H1 (cell line): ENCODE results near the gene BCAS1. TPM values are rescaled to one million over a fixed set of nuclear protein-coding genes. Genes with fewer than 3 reads are reported as not detected.

Experiments used
- CBX5 ChIP-seq: fragments of 300-800, 300-1000 bp; sonication (generic); IDR thresholded peaks from 2 replicates; pipeline ENCODE4 v1.7.1; 2016; ENCODE audit warnings: antibody characterized with exemption, low read length, low read depth
- CBX8 ChIP-seq: fragments of 300-800, 300-1000 bp; sonication (generic); IDR thresholded peaks from 2 replicates; pipeline ENCODE4 v1.7.1; 2016; ENCODE audit warnings: low read depth, low read length, borderline replicate concordance
- EP300 ChIP-seq, 2 experiments: IDR thresholded peaks; 1 replicate in 1 of 2; 2 replicates in 1 of 2; pipeline ENCODE4 v1.6.1; 2011 to 2012; ENCODE audit warnings: low read depth in 2 of 2, low read length in 2 of 2, mild to moderate bottlenecking in 2 of 2, borderline replicate concordance in 1 of 2, inconsistent platforms in 1 of 2, moderate library complexity in 1 of 2
- GTF2F1 ChIP-seq: IDR thresholded peaks from 2 replicates; pipeline ENCODE4 v1.6.1; 2012; ENCODE audit warnings: low read depth, low read length, improper control_type of control experiment, borderline replicate concordance
- JUN ChIP-seq: IDR thresholded peaks from 2 replicates; pipeline ENCODE4 v1.6.1; 2011; ENCODE audit warnings: low read depth, mild to moderate bottlenecking, improper control_type of control experiment, low read length
- POLR2A ChIP-seq, 2 experiments: IDR thresholded peaks; 1 replicate in 1 of 2; 2 replicates in 1 of 2; pipeline ENCODE4 v1.6.1; 2011; ENCODE audit warnings: low read depth in 2 of 2, low read length in 2 of 2, mild to moderate bottlenecking in 2 of 2; ENCODE audit errors: control extremely low read depth in 1 of 2
- polyA plus RNA-seq, 7 experiments: library from polyadenylated mRNA; depleted of rRNA in 3 of 7; stranded (reverse) in 5 of 7; unstranded in 2 of 7; fragments of >200 nt in 5 of 7; fragments of 200-250 nt in 2 of 7; gene quantifications; 1 replicate in 5 of 7; 2 replicates in 1 of 7; 4 replicates in 1 of 7; pipeline versions ENCODE4 v1.2.1 to v1.2.3, GENCODE V29; 2011 to 2013; ENCODE audit warnings: missing spikeins in 2 of 7, mixed read lengths in 2 of 7
- total RNA-seq: library from RNA; stranded (reverse); fragmentation: NEBNext Ultra II Directional; extraction: Animal tissue kit (Norgen Biotek cat#: 25700); gene quantifications from 2 replicates; pipeline ENCODE4 v1.2.1, GENCODE V29; 2021
- TF ChIP-seq, protein P1 (sequence below): IDR thresholded peaks from 2 replicates; pipeline ENCODE4 v1.6.1; 2011; ENCODE audit warnings: low read length, improper control_type of control experiment

The BCAS1 gene
- total and polyA plus RNA-seq, 2 of the 8 experiments (the other 6 are each of a cell fraction or from before 2014, with no cell fraction given): 0.06 to 0.19 TPM

DNA sequence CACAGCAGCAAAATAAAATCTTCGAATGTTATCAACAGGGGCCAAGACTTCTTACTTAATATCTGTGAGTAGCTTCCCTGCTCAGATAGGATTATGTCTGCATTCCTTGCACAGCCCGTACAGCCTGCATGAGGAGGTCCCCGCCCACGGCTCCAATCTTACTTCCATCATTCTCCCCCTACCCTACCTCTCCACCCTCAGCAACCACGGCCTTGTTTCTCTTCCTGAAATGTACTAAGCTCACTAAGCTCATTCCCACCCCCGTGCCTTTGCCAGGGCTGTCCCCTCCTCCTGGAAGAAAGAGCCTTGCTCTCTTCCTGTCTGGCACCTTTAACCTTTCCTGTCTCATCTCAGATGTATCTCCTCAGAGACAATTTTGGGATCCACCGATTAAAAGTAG lies 120.4 kb downstream of the BCAS1 start (continued):
- TF ChIP-seq, protein P1, sequence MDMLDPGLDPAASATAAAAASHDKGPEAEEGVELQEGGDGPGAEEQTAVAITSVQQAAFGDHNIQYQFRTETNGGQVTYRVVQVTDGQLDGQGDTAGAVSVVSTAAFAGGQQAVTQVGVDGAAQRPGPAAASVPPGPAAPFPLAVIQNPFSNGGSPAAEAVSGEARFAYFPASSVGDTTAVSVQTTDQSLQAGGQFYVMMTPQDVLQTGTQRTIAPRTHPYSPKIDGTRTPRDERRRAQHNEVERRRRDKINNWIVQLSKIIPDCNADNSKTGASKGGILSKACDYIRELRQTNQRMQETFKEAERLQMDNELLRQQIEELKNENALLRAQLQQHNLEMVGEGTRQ: no peak
- no peak for TF ChIP-seq CBX8
- no peak for TF ChIP-seq EP300 (IDR thresholded peaks at IDR 0.05; ENCODE audit: borderline replicate concordance in 1 of 2, low read depth in 2 of 2, low read length in 2 of 2)
- TF ChIP-seq JUN: no peak
- no peak for TF ChIP-seq CBX5
- no peak for TF ChIP-seq POLR2A (IDR thresholded peaks at IDR 0.05; ENCODE audit: control extremely low read depth in 1 of 2, low read depth in 2 of 2, low read length in 2 of 2)
- TF ChIP-seq GTF2F1: no peak
